ENCODE measurements around the gene AFAP1.

DNA sequence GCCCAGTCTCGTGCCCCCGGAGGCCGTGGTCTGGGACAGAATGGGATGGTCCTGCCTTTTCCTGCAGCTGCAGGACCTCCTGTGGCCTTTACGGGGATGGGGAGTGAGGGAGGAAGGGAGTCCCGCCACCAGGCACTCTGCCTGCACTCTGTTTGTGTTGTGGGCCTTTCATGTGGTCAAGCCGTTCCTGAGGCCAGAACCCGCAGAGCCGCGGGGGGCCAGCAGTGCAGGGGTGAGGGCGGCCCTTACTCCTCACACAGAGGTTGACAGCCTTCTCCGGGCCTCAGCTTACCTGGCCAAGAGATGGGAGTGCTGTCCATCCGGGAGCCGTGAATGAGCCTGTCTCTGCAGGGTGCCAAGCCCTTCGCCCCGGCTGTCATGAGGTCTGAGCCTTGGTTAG, 230.7 kb downstream of the AFAP1 start:
- no peak for TF ChIP-seq CTCF (IDR thresholded peaks at IDR 0.05)
- TF ChIP-seq POLR2A (IDR thresholded peaks at IDR 0.05): no peak

Data from Peyer's patch (tissue), 4 donors.